K562 (cell line): ENCODE results near the gene APCDD1. TPM values are rescaled to one million over a fixed set of nuclear protein-coding genes. Genes with fewer than 3 reads are reported as not detected.

Experiments
- ATAC-seq: fragments of 200-7000 bp; cut with Tn5 transposase; 3 replicates; pipeline ENCODE4 v1.9.1; 2020; ENCODE audit warnings: moderate library complexity
- BruUV-seq: library from RNA; stranded (reverse); fragments of 400-500 nt; replicated peaks from 2 replicates; lab custom pipeline; 2021; lab: Mats Ljungman, UMichigan
- CTCF ChIA-PET: fragments of 300-600 bp; formaldehyde crosslinking; extraction: SDS; loops from one replicate; lab custom pipeline; 2021; ENCODE audit warnings: low intra/inter-chr PET ratio; lab: Yijun Ruan, JAX
- POLR2A ChIA-PET: fragments of 300-600, 350-650 bp; sonication (Branson Sonifier 250); formaldehyde crosslinking; extraction: SDS; loops from one replicate; lab custom pipeline; 2021; ENCODE audit warnings: antibody characterized with exemption, inconsistent platforms; lab: Yijun Ruan, JAX
- DNase-seq, 4 experiments: peaks; one replicate each; pipeline versions ENCODE4 v3.0.0 to v3.0.0-alpha.2; 2011 to 2018; ENCODE audit warnings: low spot score in 3 of 4, mixed read lengths in 3 of 4; ENCODE audit errors: extremely low read depth in 1 of 4
- FAIRE-seq: peaks from 2 replicates; lab custom pipeline; 2011; peaks lifted over from hg19 to GRCh38; lab: Jason Lieb, UNC
- H2AFZ ChIP-seq: 2 replicates; pipeline ENCODE4 v1.6.0; 2011; ENCODE audit warnings: low read depth, low read length, control low read depth, inconsistent platforms
- H3K27ac ChIP-seq: fragments of 200-600 bp; 3 replicates; pipeline ENCODE4 v1.8.0; 2011; ENCODE audit warnings: low read depth, mild to moderate bottlenecking, control low read depth, inconsistent platforms, low read length, moderate library complexity, mixed read lengths; ENCODE audit errors: extremely low read depth
- H3K27me3 ChIP-seq, 2 experiments: fragments of 300-600 bp in 1 of 2; 2 replicates in 1 of 2; 3 replicates in 1 of 2; pipeline versions ENCODE4 v1.6.0 to v1.8.0; 2011; ENCODE audit warnings: inconsistent platforms in 2 of 2, low read length in 2 of 2, mild to moderate bottlenecking in 1 of 2, mixed read lengths in 1 of 2, moderate library complexity in 1 of 2; ENCODE audit not compliant: control insufficient read depth in 2 of 2, insufficient read depth in 2 of 2
- H3K36me3 ChIP-seq: fragments of 300-600 bp; 3 replicates; pipeline ENCODE4 v1.8.0; 2011; ENCODE audit warnings: mild to moderate bottlenecking, low read length, inconsistent platforms; ENCODE audit not compliant: control insufficient read depth, insufficient read depth
- H3K4me1 ChIP-seq, 2 experiments: fragments of 200-600 bp in 1 of 2; replicated peaks in 1 of 2; 2 replicates in 1 of 2; 3 replicates in 1 of 2; pipeline versions ENCODE4 v1.5.1 to v1.8.0; 2011; ENCODE audit warnings: inconsistent platforms in 2 of 2, low read length in 2 of 2, mild to moderate bottlenecking in 1 of 2, mixed read lengths in 1 of 2, moderate library complexity in 1 of 2; ENCODE audit not compliant: control insufficient read depth in 2 of 2, insufficient read depth in 2 of 2
- H3K4me2 ChIP-seq: 2 replicates; pipeline ENCODE4 v1.6.1; 2011; ENCODE audit warnings: low read length, control low read depth, inconsistent platforms, mixed read lengths; ENCODE audit not compliant: insufficient read depth
- H3K4me3 ChIP-seq: fragments of 200-600 bp; sonication (generic), shearing (Covaris generic); 2 replicates; pipeline ENCODE4 v1.5.1; 2016; ENCODE audit warnings: control low read depth, inconsistent platforms
- H3K79me2 ChIP-seq: fragments of 200-600 bp; 3 replicates; pipeline ENCODE4 v1.8.0; 2011; ENCODE audit warnings: low read length, inconsistent platforms; ENCODE audit not compliant: control insufficient read depth, insufficient read depth
- H3K9ac ChIP-seq, 2 experiments: 2 replicates each; pipeline versions ENCODE4 v1.6.0 to v1.6.1; 2011; ENCODE audit warnings: low read depth in 2 of 2, low read length in 2 of 2, control low read depth in 1 of 2, inconsistent platforms in 1 of 2, mild to moderate bottlenecking in 1 of 2, mixed read lengths in 1 of 2; ENCODE audit not compliant: insufficient read depth in 1 of 2
- H3K9me1 ChIP-seq: one replicate; pipeline ENCODE4 v1.6.0; 2011; ENCODE audit warnings: inconsistent platforms, mild to moderate bottlenecking, low read length, moderate library complexity; ENCODE audit not compliant: control insufficient read depth, insufficient read depth
- H3K9me3 ChIP-seq: replicated peaks from 2 replicates; pipeline ENCODE4 v1.5.1; 2011; ENCODE audit warnings: low read depth, low read length, inconsistent platforms; ENCODE audit not compliant: control insufficient read depth, insufficient read depth
- H4K20me1 ChIP-seq: replicated peaks from 2 replicates; pipeline ENCODE4 v1.6.1; 2011; ENCODE audit warnings: low read length, inconsistent platforms, mixed read lengths; ENCODE audit not compliant: control insufficient read depth, insufficient read depth
- GTF2E2 ChIP-seq: fragments of 200-800 bp; sonication (Bioruptor generic); IDR thresholded peaks from 2 replicates; pipeline ENCODE4 v1.6.1; 2016; ENCODE audit warnings: missing genetic modification characterization, missing compliant biosample characterization
- TAF15 ChIP-seq: fragments of 200-400 bp; formaldehyde crosslinking; IDR thresholded peaks from 2 replicates; pipeline ENCODE4 v1.6.1; 2017; ENCODE audit warnings: mild to moderate bottlenecking, low read depth, low read length, moderate library complexity
- WGBS: fragments of 100-300 bp; shearing (Covaris generic); methylation state at CpG from one replicate; pipeline ENCODE4 v1.1.6; 2016; ENCODE audit warnings: low coverage, mixed read lengths; ENCODE audit not compliant: insufficient coverage; ENCODE audit errors: missing lambda C conversion rate; 5-methylcytosine and 5-hydroxymethylcytosine counted together
- in situ Hi-C: fragments of 300-500 bp; cut with MboI; formaldehyde crosslinking; loops from 4 replicates; pipeline ENCODE4 v1.15.0; 2018; ENCODE audit warnings: inconsistent platforms, mixed read lengths
- intact Hi-C: fragments of 100-400 bp; cut with micrococcal nuclease; formaldehyde crosslinking; loops from 2 replicates; pipeline ENCODE4 v1.14.2; 2022
- polyA plus RNA-seq, 8 experiments: library from polyadenylated mRNA; depleted of rRNA in 4 of 8; stranded (reverse) in 5 of 8; unstranded in 3 of 8; fragments of >200 nt; fragmentation: Nextera tagmentation in 2 of 8; fragmentation: Illumina TruSeq in 1 of 8; extraction: Ambion mirVana in 2 of 8; extraction: Trizol in 1 of 8; gene quantifications; 2 replicates each; pipeline versions ENCODE4 v1.2.1 to v1.2.3, GENCODE V29; 2011 to 2014; ENCODE audit warnings: inconsistent platforms in 1 of 8, missing spikeins in 1 of 8
- total RNA-seq, 7 experiments: library from RNA; depleted of rRNA in 6 of 7; stranded (reverse); fragments of >200 nt in 6 of 7; fragmentation: Illumina TruSeq in 2 of 7; extraction: Trizol in 2 of 7; gene quantifications; 2 replicates each; pipeline versions ENCODE4 v1.2.1 to v1.2.3, GENCODE V29; 2011 to 2021; ENCODE audit warnings: low replicate concordance in 1 of 7
- TF ChIP-seq, protein P1 (sequence below), 3 experiments: IDR thresholded peaks in 2 of 3; conservative IDR thresholded peaks in 1 of 3; 2 replicates each; pipeline ENCODE4 v1.5.1; 2011 to 2012; ENCODE audit warnings: low read length in 3 of 3, mild to moderate bottlenecking in 3 of 3, control low read depth in 2 of 3, improper control_type of control experiment in 1 of 3, inconsistent platforms in 1 of 3, low read depth in 1 of 3, mixed read lengths in 1 of 3, moderate library complexity in 1 of 3; ENCODE audit not compliant: insufficient read depth in 2 of 3

The APCDD1 gene
- total and polyA plus RNA-seq, 9 of the 15 experiments (the other 6 are each of a cell fraction or from before 2014, with no cell fraction given), result 0.07 TPM; not detected in 8

- Histone ChIP-seq H3K27ac (no peak overlapping the region), H3K9me1 (no peaks in the 10 kb centered on the region), H2AFZ (no peak overlapping the region), H3K9ac (no peak overlapping the region), H3K4me3 (no peak overlapping the region), H3K4me1 (no peaks in the 10 kb centered on the region), H3K36me3 (no peaks in the 10 kb centered on the region), H3K4me2 (no peak overlapping the region), H3K79me2 (no peaks in the 10 kb centered on the region), H4K20me1 (no peaks in the 10 kb centered on the region; the same call in none of the 2 replicates), H3K27me3 (peaks cover 35 to 51% of the 10 kb centered on the region in 2 experiments), H3K9me3 (no peaks in the 10 kb centered on the region)
- FAIRE-seq, result no peak
- intact Hi-C loops, result no loop called here
- ChIA-PET CTCF (no interaction called here), POLR2A (interaction anchor here (0.7 kb wide), 1 partner anchor 402 kb away, joined by 3 read pairs; no protein-coding TSS in a partner anchor)
- BruUV-seq, result no TSS peak
- in situ Hi-C loops, result no loop called here
- no peak for ATAC-seq
- no peak for TF ChIP-seq GTF2E2 (tag)
- TF ChIP-seq, protein P1, sequence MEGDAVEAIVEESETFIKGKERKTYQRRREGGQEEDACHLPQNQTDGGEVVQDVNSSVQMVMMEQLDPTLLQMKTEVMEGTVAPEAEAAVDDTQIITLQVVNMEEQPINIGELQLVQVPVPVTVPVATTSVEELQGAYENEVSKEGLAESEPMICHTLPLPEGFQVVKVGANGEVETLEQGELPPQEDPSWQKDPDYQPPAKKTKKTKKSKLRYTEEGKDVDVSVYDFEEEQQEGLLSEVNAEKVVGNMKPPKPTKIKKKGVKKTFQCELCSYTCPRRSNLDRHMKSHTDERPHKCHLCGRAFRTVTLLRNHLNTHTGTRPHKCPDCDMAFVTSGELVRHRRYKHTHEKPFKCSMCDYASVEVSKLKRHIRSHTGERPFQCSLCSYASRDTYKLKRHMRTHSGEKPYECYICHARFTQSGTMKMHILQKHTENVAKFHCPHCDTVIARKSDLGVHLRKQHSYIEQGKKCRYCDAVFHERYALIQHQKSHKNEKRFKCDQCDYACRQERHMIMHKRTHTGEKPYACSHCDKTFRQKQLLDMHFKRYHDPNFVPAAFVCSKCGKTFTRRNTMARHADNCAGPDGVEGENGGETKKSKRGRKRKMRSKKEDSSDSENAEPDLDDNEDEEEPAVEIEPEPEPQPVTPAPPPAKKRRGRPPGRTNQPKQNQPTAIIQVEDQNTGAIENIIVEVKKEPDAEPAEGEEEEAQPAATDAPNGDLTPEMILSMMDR (IDR thresholded peaks at IDR 0.05 in 2 of 3, conservative IDR thresholded peaks at IDR 0.05 in 1 of 3; ENCODE audit: insufficient read depth in 2 of 3, low read depth in 1 of 3, low read length in 3 of 3), result 0 out of 6 replicates have a peak, but pooled peaks of 1 of the 3 experiments have one; percentile 17
- TF ChIP-seq TAF15, result no peak
- DNase-seq, result no peak
- 4% methylated on average over 11 of the region's 11 CpGs for WGBS
Observed at GRCh38 chr18:10482363-10482984, 28.0 kb downstream of the APCDD1 start.
